HG03196 (cell line): ENCODE measurements around the gene HYAL4.
"Not testable (repeated sequence)": the region's sequence is repeated elsewhere in the genome, so short reads cannot be mapped to it uniquely, and the experiment has no call there.

ENCODE experiments used
- ATAC-seq: cut with Tn5 transposase; IDR thresholded peaks from one replicate; pipeline ENCODE4 v1.9.1; 2021; ENCODE audit not compliant: unreplicated experiment

HYAL4 gene

GRCh38 chr7:123846217-123846891 lies 1.4 kb downstream of the HYAL4 start:
- peak; percentile 51 for ATAC-seq

DNA sequence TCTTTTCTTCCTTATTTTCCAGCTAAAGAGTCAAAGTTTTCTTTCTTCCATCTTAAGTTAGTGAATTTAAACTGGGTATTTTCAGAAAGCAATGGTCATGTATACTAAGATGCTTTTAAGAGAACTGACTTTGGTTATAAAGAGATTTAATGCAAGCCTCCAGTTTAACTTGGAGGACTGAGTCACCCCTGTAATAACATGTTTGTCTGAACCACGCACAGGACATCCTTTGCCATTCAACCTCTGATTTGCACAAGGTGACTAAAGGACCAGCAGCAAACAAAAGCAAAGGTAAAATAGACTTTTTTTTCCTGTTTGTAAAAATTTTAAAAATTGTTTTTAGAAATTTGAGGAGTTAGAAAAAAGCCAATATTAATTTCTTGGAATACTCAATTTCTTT lies 2.9 kb downstream of the HYAL4 start:
- ATAC-seq, result no peak

- no peak for ATAC-seq
Measured at GRCh38 chr7:123849855-123850254, 4.9 kb downstream of the HYAL4 start.

DNA sequence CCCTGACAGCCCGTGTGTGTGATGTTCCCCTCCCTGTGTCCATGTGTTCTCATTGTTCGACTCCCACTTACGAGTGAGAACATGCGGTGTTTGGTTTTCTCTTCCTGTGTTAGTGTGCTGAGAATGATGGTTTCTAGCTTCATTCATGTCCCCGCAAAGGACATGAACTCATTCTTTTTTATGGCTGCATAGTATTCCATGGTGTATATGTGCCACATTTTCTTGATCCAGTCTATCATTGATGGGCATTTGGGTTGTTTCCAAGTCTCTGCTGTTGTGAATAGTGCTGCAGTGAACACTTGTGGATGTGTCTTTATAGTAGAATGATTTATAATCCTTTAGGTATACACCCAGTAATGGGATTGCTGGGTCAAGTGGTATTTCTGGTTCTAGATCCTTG lies 6.4 kb downstream of the HYAL4 start:
- not testable (repeated sequence) for ATAC-seq

DNA sequence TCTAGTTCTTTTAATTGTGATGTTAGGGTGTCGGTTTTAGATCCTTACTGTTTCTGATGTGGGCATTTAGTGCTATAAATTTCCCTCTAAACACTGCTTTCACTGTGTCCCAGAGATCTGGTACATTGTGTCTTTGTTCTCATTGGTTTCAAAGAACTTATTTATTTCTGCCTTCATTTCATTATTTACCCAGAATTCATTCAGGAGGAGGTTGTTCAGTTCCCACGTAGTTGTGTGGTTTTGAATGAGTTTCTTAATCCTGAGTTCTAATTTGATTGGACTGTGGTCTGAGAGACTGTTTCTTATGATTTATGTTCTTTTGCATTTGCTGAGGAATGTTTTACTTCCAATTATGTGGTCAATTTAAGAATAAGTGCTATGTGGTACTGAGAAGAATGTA lies 9.3 kb downstream of the HYAL4 start:
- ATAC-seq, result not testable (repeated sequence)

- ATAC-seq, result not testable (repeated sequence)
Measured at GRCh38 chr7:123856428-123856827, 11.5 kb downstream of the HYAL4 start.

GRCh38 chr7:123860848-123861247 lies 15.9 kb downstream of the HYAL4 start:
- ATAC-seq, result no peak

- no peak for ATAC-seq
Measured at GRCh38 chr7:123862775-123863174, 17.8 kb downstream of the HYAL4 start.

DNA sequence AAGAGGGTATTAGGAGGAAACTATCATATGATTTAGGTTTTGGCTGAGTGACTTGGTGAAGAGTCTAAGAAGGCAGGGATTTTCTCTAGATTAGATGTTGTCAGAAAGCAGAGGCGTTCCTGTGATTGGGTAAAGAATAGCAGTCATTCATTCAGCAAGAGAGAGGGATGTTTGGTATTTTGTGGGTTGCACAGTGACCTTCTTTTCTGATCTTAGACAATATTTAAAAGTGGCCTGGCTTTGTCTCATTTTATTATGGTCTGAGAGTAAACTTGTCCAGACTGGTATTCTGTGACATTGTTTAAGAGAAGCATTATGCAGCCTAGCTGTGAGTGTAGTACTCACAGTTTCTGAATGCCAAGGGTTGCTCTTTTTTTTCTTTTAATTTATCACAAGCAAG lies 18.5 kb downstream of the HYAL4 start:
- ATAC-seq, result no peak

DNA sequence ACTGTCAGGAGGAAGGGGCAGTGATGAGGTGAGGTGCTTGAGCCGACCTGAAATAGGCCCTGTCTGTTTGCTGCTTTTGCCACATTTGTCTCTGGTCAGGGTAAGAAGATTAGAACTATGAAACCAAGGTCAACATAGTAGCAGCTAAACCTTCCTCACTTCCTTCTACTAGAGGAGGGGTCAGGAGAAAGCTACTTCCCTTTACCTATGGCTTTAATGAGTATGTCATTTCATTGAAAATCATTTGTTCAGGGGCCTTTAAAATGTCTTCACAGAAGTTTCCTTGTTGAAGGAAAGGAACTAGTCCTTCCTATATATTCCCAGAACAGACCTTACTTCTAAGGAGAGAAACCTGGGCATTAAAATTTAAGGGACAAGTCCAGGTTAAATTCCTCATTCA lies 19.0 kb downstream of the HYAL4 start:
- no peak for ATAC-seq

DNA sequence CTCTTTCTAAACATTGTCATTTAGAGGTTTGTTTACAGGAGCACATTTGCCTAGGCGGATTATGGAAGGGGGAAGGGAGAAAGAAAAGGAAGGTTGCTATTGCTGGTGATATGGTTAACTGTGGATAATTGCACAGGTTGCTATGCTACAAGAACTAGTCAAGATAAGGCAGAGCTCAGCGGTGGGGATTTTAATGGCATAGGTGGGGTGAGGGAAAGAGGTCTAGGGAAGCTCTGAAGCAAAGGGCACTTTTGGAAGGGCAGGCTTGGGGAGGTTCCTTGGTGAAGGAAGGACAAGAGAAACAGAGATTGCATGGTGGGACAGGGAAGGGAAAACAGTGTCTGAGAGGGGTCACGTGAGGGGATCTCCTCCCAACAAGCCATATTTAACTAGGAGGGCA lies 19.5 kb downstream of the HYAL4 start:
- ATAC-seq, result no peak

- no peak for ATAC-seq
Measured at GRCh38 chr7:123864966-123865365, 20.0 kb downstream of the HYAL4 start.

DNA sequence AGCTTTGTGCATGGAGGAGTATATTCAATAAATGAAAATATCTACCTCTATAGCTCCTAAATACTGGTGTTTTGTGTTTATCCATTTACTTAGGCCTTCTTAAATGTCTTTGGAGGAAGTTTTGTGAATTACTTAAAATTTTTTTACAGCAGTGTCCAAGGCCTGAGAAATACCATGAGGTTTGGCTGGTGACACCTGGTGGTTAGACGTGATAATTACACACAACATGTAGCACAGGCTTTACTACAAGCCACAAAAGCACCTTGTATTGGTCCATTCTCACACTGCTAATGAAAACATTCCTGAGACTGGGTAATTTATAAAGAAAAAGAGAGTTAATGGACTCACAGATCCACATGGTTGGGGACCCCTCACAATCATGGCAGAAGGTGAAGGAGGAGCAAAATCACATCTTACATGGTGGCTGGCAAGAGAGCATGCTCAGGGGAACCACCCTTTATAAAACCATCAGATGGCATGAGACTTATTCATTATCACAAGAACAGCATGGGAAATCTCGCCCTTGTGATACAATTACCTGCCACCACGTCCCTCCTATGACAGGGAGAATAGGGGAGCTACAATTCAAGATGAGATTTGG lies 20.6 kb downstream of the HYAL4 start:
- peak; percentile 86 for ATAC-seq

- ATAC-seq, result no peak
Measured at GRCh38 chr7:123867225-123867624, 22.3 kb downstream of the HYAL4 start.

DNA sequence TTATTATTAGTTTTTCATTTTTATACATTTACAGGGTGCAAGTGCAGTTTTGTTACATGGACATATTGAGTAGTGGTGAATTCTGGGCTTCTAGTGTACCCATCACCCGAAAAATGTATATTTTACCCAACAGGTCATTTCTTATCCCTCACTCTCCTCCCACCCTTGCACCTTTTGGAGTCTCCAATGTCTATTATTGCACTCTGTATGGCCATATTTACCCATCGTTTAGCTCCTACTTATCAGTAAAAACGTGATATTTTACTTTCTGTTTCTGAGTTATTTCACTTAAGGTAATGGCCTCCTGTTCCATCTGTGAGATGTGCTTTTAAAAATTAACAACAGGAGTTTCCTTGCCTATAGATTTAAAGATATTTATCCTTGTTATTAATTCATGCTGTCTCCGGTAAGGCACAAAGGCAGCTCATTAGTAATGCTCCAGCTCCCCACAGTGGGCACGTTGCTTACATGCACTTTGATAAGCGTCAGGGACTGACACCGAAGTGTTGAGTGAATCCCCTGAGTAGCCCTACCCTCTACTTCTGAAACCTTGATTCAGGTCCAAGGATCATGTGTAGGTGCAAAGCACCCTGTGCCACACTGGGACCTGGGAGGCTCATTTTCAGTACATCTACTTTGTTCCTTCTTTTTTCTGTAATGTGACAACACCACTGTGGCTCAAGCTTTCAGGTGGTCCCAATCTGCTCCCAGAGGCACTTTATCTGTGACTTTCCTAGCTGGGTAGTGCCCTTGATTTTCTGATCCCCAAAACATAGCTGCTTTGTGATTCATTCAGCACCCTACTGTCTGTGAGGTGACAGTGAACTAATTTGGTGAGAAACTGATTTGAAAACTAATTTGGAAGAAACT lies 27.3 kb downstream of the HYAL4 start:
- ATAC-seq, result peak; percentile 86

GRCh38 chr7:123872908-123873307 lies 27.9 kb downstream of the HYAL4 start:
- no peak for ATAC-seq

DNA sequence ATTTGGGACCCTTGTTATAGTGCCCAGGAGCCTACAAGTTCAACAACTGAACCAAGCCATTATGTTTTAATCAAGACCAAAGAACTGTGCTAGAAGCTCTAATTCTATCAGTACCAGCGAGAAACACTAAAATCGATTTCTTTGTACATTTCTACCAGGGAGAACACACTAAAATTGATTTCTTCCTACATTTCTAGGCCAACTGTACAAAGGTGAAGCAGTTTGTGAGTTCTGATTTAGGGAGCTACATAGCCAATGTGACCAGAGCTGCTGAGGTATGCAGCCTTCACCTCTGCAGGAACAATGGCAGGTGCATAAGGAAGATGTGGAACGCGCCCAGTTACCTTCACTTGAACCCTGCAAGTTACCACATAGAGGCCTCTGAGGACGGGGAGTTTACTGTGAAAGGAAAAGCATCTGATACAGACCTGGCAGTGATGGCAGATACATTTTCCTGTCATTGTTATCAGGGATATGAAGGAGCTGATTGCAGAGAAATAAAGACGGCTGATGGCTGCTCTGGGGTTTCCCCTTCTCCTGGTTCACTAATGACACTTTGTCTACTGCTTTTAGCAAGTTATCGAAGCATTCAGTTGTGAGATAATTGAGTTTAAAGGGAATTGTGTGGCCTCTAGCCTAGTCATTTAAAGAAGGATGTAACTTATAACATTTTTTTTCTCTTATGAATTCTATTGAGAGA lies 31.7 kb downstream of the HYAL4 start:
- no peak for ATAC-seq

GRCh38 chr7:123879628-123880027 lies 34.7 kb downstream of the HYAL4 start:
- no peak for ATAC-seq

- no peak for ATAC-seq
Measured at GRCh38 chr7:123881300-123881699, 36.3 kb downstream of the HYAL4 start.

DNA sequence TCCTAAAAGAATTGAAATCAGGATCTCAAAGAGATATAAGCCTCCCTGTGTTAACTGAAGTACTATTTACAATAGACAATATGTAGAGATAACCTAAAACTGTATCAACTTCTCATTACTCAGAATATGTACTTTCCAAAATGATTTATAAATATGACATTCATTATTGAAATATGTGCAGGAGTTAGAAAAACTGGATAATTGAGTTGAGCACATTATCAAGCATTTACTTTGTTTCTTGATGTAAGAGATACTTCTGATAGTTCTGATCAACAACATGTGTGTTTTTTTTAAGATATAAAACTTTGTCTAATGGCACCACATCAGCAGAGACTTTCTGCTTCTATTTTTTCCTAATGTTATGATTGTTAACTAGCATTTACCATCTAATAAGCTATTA lies 38.2 kb downstream of the HYAL4 start:
- no peak for ATAC-seq

- ATAC-seq, result no peak
Measured at GRCh38 chr7:123888192-123888591, 43.2 kb downstream of the HYAL4 start.
